Breast epithelium (tissue), 4 donors: ENCODE results near the gene SLC27A1. TPM values are rescaled to one million over a fixed set of nuclear protein-coding genes. Genes with fewer than 3 reads are reported as not detected.

Source experiments
- DNase-seq, 2 donors: peaks; one replicate each; pipeline ENCODE4 v3.0.0-alpha.2; 2019; ENCODE audit warnings: low spot score in 2 of 2
- H3K27ac ChIP-seq, 2 donors: fragments of 200-600 bp; sonication (generic) in 1 of 2; one replicate each; pipeline ENCODE4 v1.5.1; 2016 to 2019; ENCODE audit warnings: mild to moderate bottlenecking in 1 of 2
- H3K27me3 ChIP-seq, 2 donors: fragments of 200-600 bp; sonication (generic) in 1 of 2; one replicate each; pipeline versions ENCODE4 v1.5.1 to v1.6.0; 2017 to 2019; ENCODE audit warnings: control low read depth in 1 of 2, mild to moderate bottlenecking in 1 of 2
- H3K36me3 ChIP-seq: fragments of 200-600 bp; one replicate; pipeline ENCODE4 v1.5.1; 2019
- H3K4me1 ChIP-seq, 2 donors: fragments of 200-600 bp; sonication (generic); one replicate each; pipeline ENCODE4 v1.5.1; 2016 to 2019; ENCODE audit warnings: control low read depth in 1 of 2
- H3K4me3 ChIP-seq, 3 donors: fragments of 200-600 bp; sonication (generic); 1 replicate in 2 of 3; 2 replicates in 1 of 3; pipeline ENCODE4 v1.5.1; 2016 to 2019; ENCODE audit warnings: mild to moderate bottlenecking in 3 of 3, moderate library complexity in 2 of 3
- H3K9me3 ChIP-seq, 2 donors: fragments of 200-600 bp; sonication (generic) in 1 of 2; one replicate each; pipeline ENCODE4 v1.5.1; 2016 to 2019; ENCODE audit warnings: control low read depth in 1 of 2
- POLR2A ChIP-seq: fragments of 450-650 bp; IDR thresholded peaks from one replicate; pipeline ENCODE4 v1.6.1; 2016; ENCODE audit warnings: antibody characterized with exemption, mild to moderate bottlenecking, moderate library complexity
- POLR2AphosphoS5 ChIP-seq, 3 donors: sonication (generic); formaldehyde crosslinking; IDR thresholded peaks; one replicate each; pipeline ENCODE4 v1.6.1; 2017; ENCODE audit warnings: antibody characterized with exemption in 3 of 3
- intact Hi-C: fragments of 100-400 bp; cut with DNase I; formaldehyde crosslinking; loops from one replicate; pipeline ENCODE4 v1.15.1; 2023; ENCODE audit warnings: low total_unique reads
- total RNA-seq, 3 donors: library from RNA; depleted of rRNA; stranded (reverse); fragments of >200 nt; gene quantifications; one replicate each; pipeline ENCODE4 v1.1.0, GENCODE V29; 2016
- TF ChIP-seq, protein P1 (sequence below), 3 donors: fragments of 450-650 bp; IDR thresholded peaks; one replicate each; pipeline ENCODE4 v1.5.1; 2016 to 2017; ENCODE audit warnings: antibody characterized with exemption in 3 of 3, mild to moderate bottlenecking in 3 of 3, moderate library complexity in 3 of 3

SLC27A1 gene
- total RNA-seq, 3 donors from 2014 or later = 32.4 to 35.4 (median 34.8) TPM

DNA sequence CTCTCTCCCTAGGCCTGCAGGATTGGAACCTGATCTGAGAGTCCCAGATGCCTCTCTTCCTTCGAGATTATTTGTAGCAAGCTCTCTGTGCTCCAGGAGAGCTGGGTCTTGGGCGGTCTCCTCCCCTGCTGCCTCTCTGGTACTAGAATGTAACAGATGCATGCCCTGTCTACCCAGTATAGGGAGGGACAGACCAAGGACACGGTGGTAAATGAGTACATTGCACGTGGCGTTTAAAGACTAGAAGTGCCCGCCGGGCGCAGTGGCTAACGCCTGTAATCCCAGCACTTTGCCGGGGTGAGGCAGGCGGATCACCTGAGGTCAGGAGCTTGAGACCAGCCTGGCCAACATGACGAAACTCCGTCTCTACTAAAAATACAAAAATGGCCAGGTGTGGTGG, 11.7 kb downstream of the SLC27A1 start:
- no peaks in the 10 kb centered on the region for H3K36me3 ChIP-seq
- H3K27ac ChIP-seq = no peak overlapping the region
- H3K4me1 ChIP-seq = peaks cover 0 to 5% of the 10 kb centered on the region in 2 donors
- no peak for DNase-seq
- TF ChIP-seq, protein P1, sequence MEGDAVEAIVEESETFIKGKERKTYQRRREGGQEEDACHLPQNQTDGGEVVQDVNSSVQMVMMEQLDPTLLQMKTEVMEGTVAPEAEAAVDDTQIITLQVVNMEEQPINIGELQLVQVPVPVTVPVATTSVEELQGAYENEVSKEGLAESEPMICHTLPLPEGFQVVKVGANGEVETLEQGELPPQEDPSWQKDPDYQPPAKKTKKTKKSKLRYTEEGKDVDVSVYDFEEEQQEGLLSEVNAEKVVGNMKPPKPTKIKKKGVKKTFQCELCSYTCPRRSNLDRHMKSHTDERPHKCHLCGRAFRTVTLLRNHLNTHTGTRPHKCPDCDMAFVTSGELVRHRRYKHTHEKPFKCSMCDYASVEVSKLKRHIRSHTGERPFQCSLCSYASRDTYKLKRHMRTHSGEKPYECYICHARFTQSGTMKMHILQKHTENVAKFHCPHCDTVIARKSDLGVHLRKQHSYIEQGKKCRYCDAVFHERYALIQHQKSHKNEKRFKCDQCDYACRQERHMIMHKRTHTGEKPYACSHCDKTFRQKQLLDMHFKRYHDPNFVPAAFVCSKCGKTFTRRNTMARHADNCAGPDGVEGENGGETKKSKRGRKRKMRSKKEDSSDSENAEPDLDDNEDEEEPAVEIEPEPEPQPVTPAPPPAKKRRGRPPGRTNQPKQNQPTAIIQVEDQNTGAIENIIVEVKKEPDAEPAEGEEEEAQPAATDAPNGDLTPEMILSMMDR (IDR thresholded peaks at IDR 0.05) = no peak
- TF ChIP-seq POLR2AphosphoS5 (IDR thresholded peaks at IDR 0.05) (no peak), POLR2A (no peak)
- no peak overlapping the region for H3K4me3 ChIP-seq
- H3K9me3 ChIP-seq = no peaks in the 10 kb centered on the region
- no peaks in the 10 kb centered on the region for H3K27me3 ChIP-seq
- intact Hi-C loops = no loop called here

DNA sequence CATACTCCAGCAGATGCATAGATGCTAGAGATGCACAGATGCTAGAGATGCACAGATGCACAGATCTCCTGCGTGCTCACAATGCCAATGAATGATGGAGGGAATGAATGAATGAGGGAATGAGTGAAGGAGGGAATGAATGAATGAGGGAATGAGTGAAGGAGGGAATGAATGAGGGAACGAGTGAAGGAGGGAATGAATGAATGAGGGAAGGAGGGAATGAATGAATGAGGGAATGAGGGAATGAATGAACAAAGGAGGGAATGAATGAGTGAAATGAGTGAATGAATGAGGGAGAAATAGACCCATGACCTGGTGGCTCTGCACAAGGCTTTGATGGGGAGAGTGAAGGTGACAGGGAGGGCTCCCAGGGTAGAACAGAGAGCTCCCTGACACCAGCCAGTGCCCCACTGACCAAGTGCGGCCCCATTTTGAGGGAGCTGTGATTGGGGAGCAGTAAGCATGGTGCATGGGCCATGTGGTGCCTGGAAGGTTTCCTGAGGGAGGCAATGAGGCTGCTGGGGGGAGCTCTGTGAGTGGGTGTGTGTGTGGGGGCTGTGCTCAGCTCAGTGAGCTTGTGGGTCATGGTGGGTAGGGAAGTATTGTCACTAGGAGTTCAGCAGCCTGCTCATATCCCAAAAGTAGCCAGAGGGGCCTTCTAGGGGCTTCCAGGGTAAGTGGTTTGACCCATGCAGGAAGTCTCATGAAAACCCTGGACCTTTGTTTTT, 12.7 kb downstream of the SLC27A1 start:
- no peak for DNase-seq
- H3K4me3 ChIP-seq = no peak overlapping the region
- H3K4me1 ChIP-seq = peaks cover 0 to 5% of the 10 kb centered on the region in 2 donors
- no peaks in the 10 kb centered on the region for H3K27me3 ChIP-seq
- no peaks in the 10 kb centered on the region for H3K9me3 ChIP-seq
- TF ChIP-seq, protein P1 (IDR thresholded peaks at IDR 0.05) = no peak
- TF ChIP-seq POLR2A (no peak), POLR2AphosphoS5 (IDR thresholded peaks at IDR 0.05) (no peak)
- H3K36me3 ChIP-seq = no peaks in the 10 kb centered on the region
- no peak overlapping the region for H3K27ac ChIP-seq
- intact Hi-C loops = no loop called here

DNA sequence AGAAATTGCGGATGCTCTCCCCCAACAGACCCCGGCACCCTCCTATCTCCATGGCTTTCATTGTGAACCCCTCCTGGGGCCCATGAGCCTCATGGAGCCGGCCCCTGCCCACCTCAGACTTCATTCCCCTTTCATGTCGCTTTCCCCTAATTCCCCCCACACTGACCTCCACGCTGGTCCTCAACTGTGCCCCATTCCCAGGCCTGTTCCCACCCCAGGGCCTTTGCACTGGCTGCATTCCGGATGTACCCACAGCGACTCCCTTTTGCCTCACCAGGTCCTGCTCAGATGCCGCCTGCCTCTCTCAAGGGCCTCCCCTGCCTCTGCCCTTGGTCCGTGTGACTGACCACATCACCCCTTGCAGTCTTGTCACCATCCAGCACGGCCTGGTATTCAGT, 13.3 kb downstream of the SLC27A1 start:
- no peak overlapping the region for H3K4me3 ChIP-seq
- peaks cover 0 to 5% of the 10 kb centered on the region in 2 donors for H3K4me1 ChIP-seq
- TF ChIP-seq POLR2AphosphoS5 (IDR thresholded peaks at IDR 0.05) = no peak
- no peak for TF ChIP-seq POLR2A
- TF ChIP-seq, protein P1 (IDR thresholded peaks at IDR 0.05) = no peak
- no peaks in the 10 kb centered on the region for H3K36me3 ChIP-seq
- no peaks in the 10 kb centered on the region for H3K9me3 ChIP-seq
- H3K27ac ChIP-seq = no peak overlapping the region
- H3K27me3 ChIP-seq = no peaks in the 10 kb centered on the region
- intact Hi-C loops = no loop called here
- no peak for DNase-seq

DNA sequence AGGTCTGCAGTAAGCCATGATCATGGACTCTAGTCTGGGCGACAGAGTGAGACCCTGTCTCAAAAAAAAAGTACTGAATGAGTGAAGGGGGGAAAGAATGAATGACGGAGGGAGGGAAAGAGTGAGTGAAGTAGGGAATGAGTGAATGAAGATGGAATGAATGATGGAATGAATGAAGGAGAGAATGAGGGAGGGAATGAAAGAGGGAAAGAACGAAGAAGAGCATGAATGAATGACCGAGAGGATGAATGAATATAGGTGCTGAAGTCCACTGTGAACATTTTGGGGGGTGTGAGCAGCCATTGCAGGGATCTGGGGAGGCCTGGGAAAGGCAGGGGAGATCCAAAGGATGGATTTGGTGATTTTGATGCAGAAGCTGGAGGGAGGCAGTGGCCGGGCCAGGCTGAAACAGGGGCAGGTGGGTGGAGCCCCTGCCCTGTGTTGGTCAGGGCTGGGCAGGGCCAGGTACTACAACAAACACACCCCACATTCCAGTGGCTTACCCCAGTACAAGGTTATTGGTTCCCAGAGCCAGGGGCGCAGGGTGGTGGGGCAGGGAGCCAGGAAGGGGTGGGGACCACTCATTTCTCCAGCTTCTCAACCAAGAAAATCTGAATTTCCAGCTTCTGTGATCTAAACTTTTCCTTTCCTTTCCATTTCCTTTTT, 14.3 kb downstream of the SLC27A1 start:
- TF ChIP-seq, protein P1 (IDR thresholded peaks at IDR 0.05) = no peak
- TF ChIP-seq POLR2AphosphoS5 (IDR thresholded peaks at IDR 0.05) (no peak), POLR2A (no peak)

DNA sequence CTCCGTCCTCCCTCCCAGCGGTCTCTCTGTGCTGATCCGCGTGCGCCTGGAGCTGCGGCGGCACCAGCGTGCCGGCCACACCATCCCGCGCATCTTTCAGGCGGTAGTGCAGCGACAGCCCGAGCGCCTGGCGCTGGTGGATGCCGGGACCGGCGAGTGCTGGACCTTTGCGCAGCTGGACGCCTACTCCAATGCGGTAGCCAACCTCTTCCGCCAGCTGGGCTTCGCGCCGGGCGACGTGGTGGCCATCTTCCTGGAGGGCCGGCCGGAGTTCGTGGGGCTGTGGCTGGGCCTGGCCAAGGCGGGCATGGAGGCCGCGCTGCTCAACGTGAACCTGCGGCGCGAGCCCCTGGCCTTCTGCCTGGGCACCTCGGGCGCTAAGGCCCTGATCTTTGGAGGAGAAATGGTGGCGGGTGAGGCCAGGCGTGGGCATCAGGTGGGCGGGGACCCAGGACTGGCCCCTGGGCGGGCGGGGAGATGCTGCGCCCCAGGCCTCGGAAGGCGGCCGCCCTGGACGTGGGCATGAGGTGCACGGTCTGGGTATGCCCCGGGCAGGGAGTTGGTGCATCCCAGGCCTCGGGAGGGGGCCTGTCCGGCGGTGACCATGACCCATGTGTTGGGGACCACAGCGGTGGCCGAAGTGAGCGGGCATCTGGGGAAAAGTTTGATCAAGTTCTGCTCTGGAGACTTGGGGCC, 16.4 kb downstream of the SLC27A1 start:
- intact Hi-C loops = no loop called here
- peaks cover 0 to 1% of the 10 kb centered on the region in 2 donors for H3K4me1 ChIP-seq

More for the DNA sequence above, 14.3 kb downstream of the SLC27A1 start:
- DNase-seq = no peak
- H3K4me3 ChIP-seq = no peak overlapping the region
- H3K27me3 ChIP-seq = no peaks in the 10 kb centered on the region
- H3K27ac ChIP-seq = no peak overlapping the region
- H3K9me3 ChIP-seq = no peaks in the 10 kb centered on the region
- no peaks in the 10 kb centered on the region for H3K36me3 ChIP-seq
- H3K4me1 ChIP-seq = peaks cover 0 to 5% of the 10 kb centered on the region in 2 donors
- intact Hi-C loops = no loop called here

More for the DNA sequence above, 16.4 kb downstream of the SLC27A1 start:
- H3K36me3 ChIP-seq = no peaks in the 10 kb centered on the region
- no peaks in the 10 kb centered on the region for H3K9me3 ChIP-seq
- TF ChIP-seq, protein P1 (IDR thresholded peaks at IDR 0.05) = no peak
- no peak for TF ChIP-seq POLR2AphosphoS5 (IDR thresholded peaks at IDR 0.05)
- TF ChIP-seq POLR2A = no peak
- H3K27ac ChIP-seq = no peak overlapping the region
- no peak overlapping the region for H3K4me3 ChIP-seq
- H3K27me3 ChIP-seq = no peaks in the 10 kb centered on the region
- no peak for DNase-seq
